GM19099 (cell line): Measurements from ENCODE around the gene PADI3.

Experiments used
- POLR2A ChIP-seq: IDR thresholded peaks from 3 replicates; pipeline ENCODE4 v1.6.1; 2011; ENCODE audit warnings: low read depth; ENCODE audit not compliant: insufficient read length; ENCODE audit errors: extremely low read depth

PADI3 gene

DNA sequence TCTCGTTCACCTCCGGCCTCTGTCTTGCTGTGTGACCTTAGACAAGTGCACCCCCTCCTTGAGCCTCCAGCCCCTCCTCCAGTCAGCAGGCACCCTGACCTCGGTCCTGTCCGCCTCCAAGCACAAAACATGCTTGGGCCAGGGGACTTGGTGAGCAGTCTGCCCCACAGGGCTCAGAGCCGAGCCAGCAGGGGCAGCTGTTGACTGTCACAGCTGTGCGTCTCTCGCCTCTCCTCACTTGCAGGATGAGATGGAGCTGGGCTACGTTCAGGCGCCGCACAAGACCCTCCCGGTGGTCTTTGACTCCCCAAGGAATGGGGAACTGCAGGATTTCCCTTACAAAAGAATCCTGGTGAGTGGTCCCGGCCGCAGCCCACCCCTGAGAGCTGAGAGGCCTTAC lies 24.2 kb downstream of the PADI3 start:
- no peak for TF ChIP-seq POLR2A

GRCh38 chr1:17274186-17275170 lies 25.6 kb downstream of the PADI3 start:
- no peak for TF ChIP-seq POLR2A

DNA sequence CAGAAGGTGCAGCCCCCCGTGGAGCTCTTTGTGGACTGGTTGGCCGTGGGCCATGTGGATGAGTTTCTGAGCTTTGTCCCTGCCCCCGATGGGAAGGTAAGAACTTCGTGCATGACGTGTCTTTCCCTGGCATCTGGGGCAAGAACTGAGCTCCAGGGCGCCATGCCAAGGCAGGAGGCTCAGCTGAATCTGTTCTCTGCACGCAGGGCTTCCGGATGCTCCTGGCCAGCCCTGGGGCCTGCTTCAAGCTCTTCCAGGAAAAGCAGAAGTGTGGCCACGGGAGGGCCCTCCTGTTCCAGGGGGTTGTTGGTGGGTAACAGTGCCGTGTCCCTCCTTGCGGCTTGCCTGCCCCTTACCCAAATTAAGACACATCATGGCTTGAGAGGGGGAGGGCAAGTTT lies 27.7 kb downstream of the PADI3 start:
- TF ChIP-seq POLR2A = no peak

DNA sequence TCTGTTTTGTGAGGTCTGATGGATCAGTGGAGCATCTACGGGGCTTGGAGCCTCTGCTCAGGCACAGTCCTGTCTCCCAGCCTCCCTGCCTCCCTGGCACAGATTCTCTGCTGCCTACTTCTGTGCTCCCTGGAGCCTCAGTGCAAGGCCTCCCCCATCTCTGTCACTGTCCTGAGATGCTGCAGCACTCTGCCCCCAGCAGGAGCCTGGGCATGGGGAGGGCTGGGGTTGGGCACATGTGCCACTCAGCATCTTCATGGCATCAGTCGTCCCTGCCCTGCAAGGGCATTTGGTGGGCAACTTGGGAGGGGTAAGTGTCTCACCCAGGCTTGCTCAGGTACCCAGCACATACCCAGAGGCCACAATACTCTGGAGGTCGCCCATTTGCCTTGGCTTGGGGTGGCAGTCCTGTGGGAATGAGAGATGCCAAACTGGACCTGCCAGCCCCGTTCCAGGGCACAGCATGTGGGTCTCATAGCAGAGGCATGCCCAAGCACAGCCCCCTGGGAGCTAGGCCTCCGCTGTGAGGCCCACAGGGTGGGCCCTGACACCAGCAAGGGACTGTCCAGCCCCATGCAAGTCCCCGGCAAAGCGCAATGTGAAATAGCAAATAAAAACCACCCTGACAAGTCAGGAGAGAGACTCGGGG lies 28.7 kb downstream of the PADI3 start:
- no peak for TF ChIP-seq POLR2A

DNA sequence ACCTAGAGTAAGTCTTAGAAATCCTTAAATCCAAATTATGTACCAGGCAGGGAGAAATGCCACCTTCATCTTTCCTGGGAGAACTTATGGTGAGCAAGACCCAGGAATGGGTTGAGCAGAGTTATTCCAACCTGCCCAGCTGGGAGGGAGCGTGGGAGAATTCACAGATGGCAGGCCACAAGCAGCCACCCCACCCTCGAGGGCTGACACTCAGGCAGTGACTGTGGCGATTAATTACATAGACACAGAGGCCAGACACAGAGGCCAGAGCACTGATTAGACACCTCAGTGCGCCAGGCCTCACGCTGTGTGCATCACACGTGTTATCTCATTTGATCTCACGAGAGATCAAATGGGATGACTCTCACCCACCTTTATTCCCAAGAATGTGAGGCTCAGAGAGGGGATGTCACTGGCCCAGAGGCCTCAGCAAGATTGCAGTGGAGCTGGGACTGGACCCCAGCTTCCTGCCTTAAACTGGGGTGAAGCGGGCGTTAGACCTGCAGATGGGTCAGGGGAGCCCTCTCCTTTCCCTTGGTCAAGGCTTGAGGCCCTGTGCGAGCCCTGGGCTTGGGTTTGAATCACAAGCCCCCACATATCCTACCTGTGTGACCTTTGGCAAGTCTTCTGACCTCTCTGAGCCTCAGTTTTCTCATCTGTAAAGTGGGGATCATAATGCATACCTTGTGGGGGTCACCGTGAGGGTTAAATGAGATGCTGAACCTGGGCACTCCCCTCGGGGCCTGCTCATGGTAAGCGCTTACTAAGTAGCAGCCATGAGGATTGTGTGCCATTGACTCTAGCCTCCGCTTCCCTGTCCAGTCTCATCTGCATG lies 30.3 kb downstream of the PADI3 start:
- no peak for TF ChIP-seq POLR2A

- TF ChIP-seq POLR2A = no peak
Observed at GRCh38 chr1:17280436-17280835, 31.5 kb downstream of the PADI3 start.

- TF ChIP-seq POLR2A = no peak
Observed at GRCh38 chr1:17280894-17281293, 32.0 kb downstream of the PADI3 start.

DNA sequence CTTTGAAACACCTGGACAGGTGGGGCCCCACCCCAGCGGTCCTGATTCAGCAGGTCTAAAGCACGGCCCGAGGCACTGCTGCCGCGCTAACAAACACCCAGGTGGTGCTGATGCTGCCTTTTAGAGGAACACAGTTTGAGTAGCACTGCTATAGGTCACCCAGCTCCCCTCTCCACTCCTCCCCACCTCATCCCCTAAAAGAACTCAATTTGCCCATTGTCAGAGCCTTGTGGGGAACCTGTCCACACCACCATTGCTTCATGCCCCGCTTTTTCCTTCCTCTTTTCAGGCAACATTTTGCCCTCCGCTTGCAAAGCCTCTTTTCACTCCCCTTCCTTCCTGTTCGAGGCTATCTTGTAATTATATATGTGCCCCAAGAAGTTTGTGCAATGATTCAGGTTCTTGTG lies 32.9 kb downstream of the PADI3 start:
- no peak for TF ChIP-seq POLR2A

DNA sequence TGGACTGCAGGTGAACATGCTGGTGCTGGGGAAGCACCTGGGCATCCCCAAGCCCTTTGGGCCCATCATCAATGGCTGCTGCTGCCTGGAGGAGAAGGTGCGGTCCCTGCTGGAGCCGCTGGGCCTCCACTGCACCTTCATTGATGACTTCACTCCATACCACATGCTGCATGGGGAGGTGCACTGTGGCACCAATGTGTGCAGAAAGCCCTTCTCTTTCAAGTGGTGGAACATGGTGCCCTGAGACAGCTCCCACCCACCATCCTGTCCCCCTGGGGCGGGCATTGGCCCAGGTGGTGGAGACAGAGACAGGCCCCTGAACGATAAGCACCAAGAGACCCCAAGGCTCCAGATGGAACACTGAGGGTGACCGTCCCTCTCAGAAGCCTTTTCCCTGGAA lies 33.9 kb downstream of the PADI3 start:
- no peak for TF ChIP-seq POLR2A

- no peak for TF ChIP-seq POLR2A
Observed at GRCh38 chr1:17286646-17287045, 37.7 kb downstream of the PADI3 start.

- no peak for TF ChIP-seq POLR2A
Observed at GRCh38 chr1:17287130-17287776, 38.4 kb downstream of the PADI3 start.

DNA sequence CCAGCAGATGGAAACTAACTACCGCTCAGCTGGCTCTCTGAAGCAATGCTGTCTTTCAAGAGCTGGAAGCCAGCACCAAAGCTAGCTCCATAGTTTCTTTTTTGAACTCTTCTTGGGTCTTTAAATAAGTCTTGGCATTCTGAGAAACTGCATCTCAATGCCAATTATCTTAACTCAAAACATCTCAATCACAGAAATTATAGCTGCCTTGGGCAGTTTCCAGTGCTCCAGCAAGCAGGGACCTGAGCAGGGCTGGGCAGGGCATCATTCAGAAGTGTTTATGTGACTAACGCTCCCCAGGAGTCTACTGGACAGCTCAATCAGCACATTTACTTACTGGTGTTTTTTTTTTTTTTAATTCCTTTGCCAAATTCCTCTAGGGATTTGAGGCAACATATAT lies 40.8 kb downstream of the PADI3 start:
- TF ChIP-seq POLR2A = no peak

- no peak for TF ChIP-seq POLR2A
Observed at GRCh38 chr1:17290553-17290952, 41.7 kb downstream of the PADI3 start.

GRCh38 chr1:17292299-17293160 lies 43.6 kb downstream of the PADI3 start:
- no peak for TF ChIP-seq POLR2A
